Mononuclear cell (primary cell): Measurements from ENCODE around the gene FAR2. TPM values are rescaled to one million over a fixed set of nuclear protein-coding genes. Genes with fewer than 3 reads are reported as not detected.

Experiments
- H3K27me3 ChIP-seq: 2 replicates; pipeline ENCODE4 v1.6.0; 2011; ENCODE audit warnings: low read length, control low read depth; ENCODE audit not compliant: insufficient read depth
- H3K4me1 ChIP-seq: 2 replicates; pipeline ENCODE4 v1.5.1; 2011; ENCODE audit warnings: mild to moderate bottlenecking, low read length, control low read depth; ENCODE audit not compliant: insufficient read depth
- H3K4me3 ChIP-seq: 2 replicates; pipeline ENCODE4 v1.5.1; 2011; ENCODE audit warnings: mild to moderate bottlenecking, low read length, moderate library complexity
- H3K9me3 ChIP-seq: 2 replicates; pipeline ENCODE4 v1.5.1; 2011; ENCODE audit warnings: low read depth, mild to moderate bottlenecking, control low read depth, low read length
- total RNA-seq: library from RNA; depleted of rRNA; stranded (reverse); fragments of >200 nt; gene quantifications from one replicate; pipeline ENCODE4 v1.2.3, GENCODE V29; 2012

Gene FAR2
- total RNA-seq, 1 donor = 7.0 TPM

- H3K9me3 ChIP-seq = no peaks in the 10 kb centered on the region
- H3K4me1 ChIP-seq = peaks cover 47% of the 10 kb centered on the region
- no peaks in the 10 kb centered on the region for H3K27me3 ChIP-seq
- no peak overlapping the region for H3K4me3 ChIP-seq
Measured at GRCh38 chr12:29208936-29209701, 60.0 kb downstream of the FAR2 start.

GRCh38 chr12:29211696-29212095, 62.6 kb downstream of the FAR2 start:
- Histone ChIP-seq H3K9me3 (no peaks in the 10 kb centered on the region), H3K4me3 (no peak overlapping the region), H3K4me1 (peaks cover 33% of the 10 kb centered on the region), H3K27me3 (no peaks in the 10 kb centered on the region)

- peaks cover 27% of the 10 kb centered on the region for H3K4me1 ChIP-seq
- H3K27me3 ChIP-seq = no peaks in the 10 kb centered on the region
- no peak overlapping the region for H3K4me3 ChIP-seq
- no peaks in the 10 kb centered on the region for H3K9me3 ChIP-seq
Measured at GRCh38 chr12:29212682-29213403, 63.8 kb downstream of the FAR2 start.

- Histone ChIP-seq H3K9me3 (no peaks in the 10 kb centered on the region), H3K4me1 (peaks cover 11% of the 10 kb centered on the region)
Measured at GRCh38 chr12:29216266-29216665, 67.2 kb downstream of the FAR2 start.

GRCh38 chr12:29216797-29217575, 67.9 kb downstream of the FAR2 start:
- Histone ChIP-seq H3K9me3 (no peaks in the 10 kb centered on the region), H3K27me3 (no peaks in the 10 kb centered on the region), H3K4me1 (peaks cover 11% of the 10 kb centered on the region), H3K4me3 (no peak overlapping the region)

More at GRCh38 chr12:29216266-29216665, 67.2 kb downstream of the FAR2 start:
- Histone ChIP-seq H3K4me3 (no peak overlapping the region), H3K27me3 (no peaks in the 10 kb centered on the region)

GRCh38 chr12:29220632-29221336, 71.7 kb downstream of the FAR2 start:
- Histone ChIP-seq H3K27me3 (no peaks in the 10 kb centered on the region), H3K9me3 (no peaks in the 10 kb centered on the region), H3K4me1 (peaks cover 14% of the 10 kb centered on the region), H3K4me3 (no peak overlapping the region)

GRCh38 chr12:29222200-29222599, 73.1 kb downstream of the FAR2 start:
- no peak overlapping the region for H3K4me3 ChIP-seq
- H3K4me1 ChIP-seq = peaks cover 12% of the 10 kb centered on the region
- H3K9me3 ChIP-seq = no peaks in the 10 kb centered on the region
- no peaks in the 10 kb centered on the region for H3K27me3 ChIP-seq

GRCh38 chr12:29223426-29223825, 74.3 kb downstream of the FAR2 start:
- Histone ChIP-seq H3K9me3 (no peaks in the 10 kb centered on the region), H3K27me3 (no peaks in the 10 kb centered on the region), H3K4me3 (no peak overlapping the region), H3K4me1 (peaks cover 9% of the 10 kb centered on the region)

- H3K4me3 ChIP-seq = no peak overlapping the region
- H3K4me1 ChIP-seq = peaks cover 9% of the 10 kb centered on the region
- no peaks in the 10 kb centered on the region for H3K9me3 ChIP-seq
- H3K27me3 ChIP-seq = no peaks in the 10 kb centered on the region
Measured at GRCh38 chr12:29223956-29224543, 75.0 kb downstream of the FAR2 start.

- Histone ChIP-seq H3K27me3 (no peaks in the 10 kb centered on the region), H3K9me3 (no peaks in the 10 kb centered on the region), H3K4me1 (peaks cover 9% of the 10 kb centered on the region), H3K4me3 (no peak overlapping the region)
Measured at GRCh38 chr12:29224572-29224971, 75.5 kb downstream of the FAR2 start.

- Histone ChIP-seq H3K9me3 (no peaks in the 10 kb centered on the region), H3K4me1 (peaks cover 9% of the 10 kb centered on the region), H3K4me3 (no peak overlapping the region), H3K27me3 (no peaks in the 10 kb centered on the region)
Measured at GRCh38 chr12:29225834-29226233, 76.8 kb downstream of the FAR2 start.

GRCh38 chr12:29226616-29227015, 77.5 kb downstream of the FAR2 start:
- H3K27me3 ChIP-seq = no peaks in the 10 kb centered on the region
- H3K4me3 ChIP-seq = no peak overlapping the region
- H3K9me3 ChIP-seq = no peaks in the 10 kb centered on the region
- peaks cover 9% of the 10 kb centered on the region for H3K4me1 ChIP-seq

GRCh38 chr12:29228474-29229157, 79.5 kb downstream of the FAR2 start:
- H3K4me3 ChIP-seq = no peak overlapping the region
- H3K4me1 ChIP-seq = peaks cover 2% of the 10 kb centered on the region
- H3K27me3 ChIP-seq = no peaks in the 10 kb centered on the region
- no peaks in the 10 kb centered on the region for H3K9me3 ChIP-seq

GRCh38 chr12:29229158-29229505, 80.1 kb downstream of the FAR2 start:
- H3K4me1 ChIP-seq = no peaks in the 10 kb centered on the region
- no peaks in the 10 kb centered on the region for H3K9me3 ChIP-seq
- no peaks in the 10 kb centered on the region for H3K27me3 ChIP-seq
- no peak overlapping the region for H3K4me3 ChIP-seq
